ENCODE measurements around the gene GABPB2.

DNA sequence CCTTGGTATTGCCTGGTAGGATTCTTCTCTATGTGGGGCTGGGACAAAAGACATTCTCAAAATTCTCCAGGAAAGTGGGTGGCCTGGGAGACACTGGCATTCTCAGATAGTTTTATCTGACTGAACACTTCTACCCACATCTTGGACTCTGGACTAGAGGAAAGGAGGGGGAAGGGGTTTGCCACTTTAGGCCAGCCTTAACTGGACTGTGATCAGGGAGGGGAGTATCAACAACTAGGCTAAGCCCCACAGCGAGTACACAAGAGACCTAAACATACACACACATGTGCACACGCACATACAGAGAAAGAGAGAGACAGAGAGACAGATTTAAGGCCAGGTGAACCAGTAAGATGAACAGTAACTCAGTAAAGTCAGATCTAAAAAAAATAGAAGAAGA lies 77.1 kb downstream of the GABPB2 start:
- no peak for TF ChIP-seq POLR2A (IDR thresholded peaks at IDR 0.05; ENCODE audit: low read length)
- TF ChIP-seq GATA1 (IDR thresholded peaks at IDR 0.05; ENCODE audit: low read depth, low read length), result no peak
